Coronary artery (tissue), 2 donors: ENCODE measurements around the gene MEPCE.

Source experiments
- DNase-seq: peaks from one replicate; pipeline ENCODE4 v3.0.0-alpha.2; 2017; ENCODE audit warnings: low spot score
- H3K27ac ChIP-seq, 2 donors: fragments of 200-600 bp; sonication (generic); one replicate each; pipeline ENCODE4 v1.5.1; 2016 to 2019
- H3K4me3 ChIP-seq: fragments of 200-600 bp; sonication (generic); 2 replicates; pipeline ENCODE4 v1.5.1; 2016; ENCODE audit warnings: mild to moderate bottlenecking, moderate library complexity
- CTCF ChIP-seq: fragments of 200-600 bp; sonication (generic); IDR thresholded peaks from one replicate; pipeline ENCODE4 v1.5.1; 2019; ENCODE audit warnings: antibody characterized with exemption

The MEPCE gene

DNA sequence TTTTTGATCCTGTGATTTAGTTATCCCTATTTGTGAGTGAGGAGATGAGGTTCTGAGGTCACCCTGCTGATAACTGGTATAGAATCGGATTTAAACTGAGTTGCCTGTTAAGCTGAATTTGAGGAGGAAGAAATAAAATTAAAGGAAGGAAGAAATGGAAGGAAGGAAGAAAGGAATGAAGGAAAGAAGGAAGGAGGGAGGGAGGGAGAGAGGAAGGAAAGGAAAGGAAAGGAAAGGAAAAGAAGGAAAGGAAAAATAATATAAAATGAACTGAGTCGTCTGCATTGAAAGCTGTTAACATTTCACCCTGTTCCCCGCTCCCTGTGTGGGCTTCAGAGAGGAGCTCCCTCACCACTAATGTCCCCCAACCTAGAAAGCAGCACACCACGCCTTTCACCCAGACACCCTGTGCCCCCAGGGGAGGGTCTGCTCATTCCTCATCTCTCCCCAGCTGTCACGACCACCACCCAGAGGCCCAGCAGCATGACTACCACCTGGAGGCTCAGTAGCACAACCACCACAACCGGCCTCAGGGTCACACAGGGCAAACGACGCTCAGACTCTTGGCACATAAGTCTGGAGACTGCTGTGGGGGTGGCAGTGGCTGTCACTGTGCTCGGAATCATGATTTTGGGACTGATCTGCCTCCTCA is 40.1 kb upstream of the MEPCE start:
- no peak for TF ChIP-seq CTCF
- Histone ChIP-seq H3K4me3 (no peak overlapping the region), H3K27ac (no peak overlapping the region)
- no peak for DNase-seq

GRCh38 chr7:100390286-100391009 is 39.2 kb upstream of the MEPCE start:
- no peak for DNase-seq
- Histone ChIP-seq H3K27ac (no peak overlapping the region), H3K4me3 (no peak overlapping the region)
- no peak for TF ChIP-seq CTCF

DNA sequence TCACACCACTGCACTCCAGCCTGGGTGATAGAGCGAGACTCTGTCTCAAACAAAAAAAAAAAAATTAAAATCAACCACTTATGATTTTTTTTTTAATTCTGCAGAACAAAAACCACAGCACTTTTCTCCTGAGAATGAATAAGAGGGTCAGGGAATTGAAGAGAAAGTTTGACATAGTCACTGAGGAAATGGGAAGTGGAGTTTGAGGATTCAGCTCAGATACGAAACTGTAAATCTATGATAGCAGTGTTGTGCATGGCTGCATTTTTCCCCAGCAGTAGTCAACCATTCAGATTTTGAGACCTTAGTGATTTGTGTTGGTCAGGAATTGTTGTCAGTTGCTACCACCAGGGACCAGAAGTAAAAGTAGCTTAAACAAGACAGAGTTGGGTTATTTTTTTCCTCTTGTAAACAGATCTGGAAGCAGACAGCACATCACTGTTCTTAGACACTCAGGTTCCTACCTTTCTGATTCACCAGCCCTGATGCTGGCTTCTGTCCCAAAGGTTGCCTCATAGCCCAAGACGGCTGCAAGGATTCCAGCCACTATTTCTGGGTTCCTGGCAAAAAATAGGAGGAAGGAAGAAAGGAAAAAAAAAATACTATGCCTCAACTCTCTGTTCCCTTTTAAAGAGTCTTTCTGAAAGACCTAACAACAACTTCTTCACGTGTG is 36.3 kb upstream of the MEPCE start:
- DNase-seq, result no peak
- Histone ChIP-seq H3K27ac (no peak overlapping the region), H3K4me3 (no peak overlapping the region)
- no peak for TF ChIP-seq CTCF

- TF ChIP-seq CTCF, result no peak
- no peak overlapping the region for H3K4me3 ChIP-seq
- H3K27ac ChIP-seq, result no peak overlapping the region
- DNase-seq, result no peak
These were observed 35.6 kb upstream of the MEPCE start for GRCh38 chr7:100394077-100394476.

GRCh38 chr7:100396421-100396982 is 33.1 kb upstream of the MEPCE start:
- TF ChIP-seq CTCF, result no peak
- no peak overlapping the region for H3K27ac ChIP-seq
- no peak overlapping the region for H3K4me3 ChIP-seq
- no peak for DNase-seq

DNA sequence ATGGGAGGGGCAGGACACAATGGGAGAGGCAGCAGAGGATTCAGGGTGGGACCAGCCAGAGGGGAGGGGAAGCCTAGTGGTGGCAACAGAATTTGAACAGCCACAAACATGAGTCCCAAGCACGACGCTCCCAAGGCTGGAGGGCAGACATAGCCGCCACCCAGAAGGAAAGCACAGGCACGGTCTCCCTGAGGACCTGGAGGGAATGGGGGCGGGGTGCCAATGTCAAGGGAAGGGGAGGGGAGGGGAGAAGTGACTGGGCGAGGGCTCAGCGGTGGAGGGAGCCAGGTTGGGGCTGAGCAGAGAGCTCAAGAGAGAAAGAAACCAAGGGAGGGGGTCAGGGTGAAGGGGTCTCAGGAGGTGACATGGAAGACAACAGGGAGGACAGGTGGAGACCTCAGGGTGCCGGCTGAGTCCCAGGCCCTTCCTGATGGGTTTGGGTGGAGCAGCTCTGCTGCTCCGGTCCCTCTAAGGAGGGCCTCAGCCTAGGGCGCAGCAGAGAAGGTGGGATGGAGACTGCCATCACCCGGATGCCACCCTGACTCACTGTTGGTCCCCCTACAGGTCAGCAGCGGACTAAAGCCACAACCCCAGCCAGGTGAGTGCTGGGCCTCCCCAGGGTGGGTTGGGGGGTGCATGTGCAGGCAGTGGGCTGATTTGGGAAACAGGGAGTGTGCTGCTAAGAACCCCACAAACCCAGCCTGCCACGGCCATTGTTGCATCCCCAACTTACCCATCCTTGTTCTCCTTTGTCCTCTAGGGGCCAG is 32.1 kb upstream of the MEPCE start:
- H3K27ac ChIP-seq, result no peak overlapping the region
- TF ChIP-seq CTCF, result no peak
- DNase-seq, result no peak
- H3K4me3 ChIP-seq, result no peak overlapping the region
